Measurements from ENCODE around the gene DALRD3. TPM values are rescaled to one million over a fixed set of nuclear protein-coding genes. Genes with fewer than 3 reads are reported as not detected.
"Not testable (repeated sequence)": the region's sequence is repeated elsewhere in the genome, so short reads cannot be mapped to it uniquely, and the experiment has no call there.

DALRD3 gene
- total RNA-seq, 1 donor from 2014 or later, result 26.3 TPM

DNA sequence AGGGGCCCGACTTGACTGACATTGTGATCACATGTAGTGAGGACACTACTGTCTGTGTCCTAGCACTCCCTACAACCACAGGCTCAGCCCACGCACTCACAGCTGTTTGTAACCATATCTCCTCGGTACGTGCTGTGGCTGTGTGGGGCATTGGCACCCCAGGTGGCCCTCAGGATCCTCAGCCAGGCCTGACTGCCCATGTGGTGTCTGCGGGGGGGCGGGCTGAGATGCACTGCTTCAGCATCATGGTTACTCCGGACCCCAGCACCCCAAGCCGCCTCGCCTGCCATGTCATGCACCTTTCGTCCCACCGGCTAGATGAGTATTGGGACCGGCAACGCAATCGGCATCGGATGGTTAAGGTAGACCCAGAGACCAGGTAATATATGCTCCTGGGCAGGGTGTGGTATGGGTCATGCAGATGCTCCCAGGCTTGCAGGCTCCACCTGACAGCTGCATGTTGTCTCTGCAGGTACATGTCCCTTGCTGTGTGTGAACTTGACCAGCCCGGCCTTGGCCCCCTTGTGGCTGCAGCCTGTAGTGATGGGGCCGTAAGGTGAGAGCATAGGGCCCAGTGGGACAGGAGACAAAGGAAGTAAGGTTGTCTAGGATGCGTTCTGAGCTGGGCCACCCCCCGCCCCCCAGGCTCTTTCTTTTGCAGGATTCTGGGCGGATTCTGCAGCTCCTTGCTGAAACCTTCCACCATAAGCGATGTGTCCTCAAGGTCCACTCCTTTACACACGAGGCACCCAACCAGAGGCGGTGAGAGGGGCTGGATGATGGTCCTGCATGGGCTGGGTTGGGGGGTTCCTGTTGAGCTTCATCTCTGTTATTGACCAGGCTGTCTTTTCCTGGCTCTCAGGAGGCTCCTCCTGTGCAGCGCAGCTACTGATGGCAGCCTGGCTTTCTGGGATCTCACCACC is 4.4 kb downstream of the DALRD3 start:
- Mint-ChIP-seq H3K27ac (ENCODE audit: unreplicated experiment) (no peak overlapping the region), H3K9me3 (ENCODE audit: unreplicated experiment) (peaks cover 8% of the 10 kb centered on the region), H3K4me3 (ENCODE audit: unreplicated experiment) (no peak overlapping the region), H3K4me1 (ENCODE audit: low read depth, unreplicated experiment) (peaks cover 2% of the 10 kb centered on the region), H3K36me3 (ENCODE audit: unreplicated experiment) (no peaks in the 10 kb centered on the region), H3K27me3 (ENCODE audit: unreplicated experiment) (peaks cover 11% of the 10 kb centered on the region)
- peak; percentile 71 for DNase-seq
- TF ChIP-seq, protein P1, sequence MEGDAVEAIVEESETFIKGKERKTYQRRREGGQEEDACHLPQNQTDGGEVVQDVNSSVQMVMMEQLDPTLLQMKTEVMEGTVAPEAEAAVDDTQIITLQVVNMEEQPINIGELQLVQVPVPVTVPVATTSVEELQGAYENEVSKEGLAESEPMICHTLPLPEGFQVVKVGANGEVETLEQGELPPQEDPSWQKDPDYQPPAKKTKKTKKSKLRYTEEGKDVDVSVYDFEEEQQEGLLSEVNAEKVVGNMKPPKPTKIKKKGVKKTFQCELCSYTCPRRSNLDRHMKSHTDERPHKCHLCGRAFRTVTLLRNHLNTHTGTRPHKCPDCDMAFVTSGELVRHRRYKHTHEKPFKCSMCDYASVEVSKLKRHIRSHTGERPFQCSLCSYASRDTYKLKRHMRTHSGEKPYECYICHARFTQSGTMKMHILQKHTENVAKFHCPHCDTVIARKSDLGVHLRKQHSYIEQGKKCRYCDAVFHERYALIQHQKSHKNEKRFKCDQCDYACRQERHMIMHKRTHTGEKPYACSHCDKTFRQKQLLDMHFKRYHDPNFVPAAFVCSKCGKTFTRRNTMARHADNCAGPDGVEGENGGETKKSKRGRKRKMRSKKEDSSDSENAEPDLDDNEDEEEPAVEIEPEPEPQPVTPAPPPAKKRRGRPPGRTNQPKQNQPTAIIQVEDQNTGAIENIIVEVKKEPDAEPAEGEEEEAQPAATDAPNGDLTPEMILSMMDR (IDR thresholded peaks at IDR 0.05; ENCODE audit: partially characterized antibody, unreplicated experiment), result peak; percentile 81

DNA sequence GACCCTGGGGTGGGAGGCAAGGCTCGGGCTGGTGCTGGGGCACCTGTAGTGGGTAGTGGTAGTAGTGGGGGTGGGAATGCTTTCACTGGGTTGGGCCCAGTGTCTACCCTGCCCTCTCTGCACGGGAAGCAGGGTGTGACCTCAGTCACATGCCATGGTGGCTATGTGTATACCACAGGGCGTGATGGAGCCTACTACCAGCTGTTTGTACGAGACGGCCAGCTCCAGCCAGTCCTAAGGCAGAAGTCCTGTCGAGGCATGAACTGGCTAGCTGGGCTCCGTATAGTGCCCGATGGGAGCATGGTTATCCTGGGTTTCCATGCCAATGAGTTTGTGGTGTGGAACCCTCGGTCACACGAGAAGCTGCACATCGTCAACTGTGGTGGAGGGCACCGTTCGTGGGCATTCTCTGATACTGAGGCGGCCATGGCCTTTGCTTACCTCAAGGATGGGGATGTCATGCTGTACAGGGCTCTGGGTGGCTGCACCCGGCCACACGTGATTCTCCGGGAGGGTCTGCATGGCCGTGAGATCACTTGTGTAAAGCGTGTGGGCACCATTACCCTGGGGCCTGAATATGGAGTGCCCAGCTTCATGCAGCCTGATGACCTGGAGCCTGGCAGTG is 5.2 kb downstream of the DALRD3 start:
- no peak for DNase-seq
- Mint-ChIP-seq H3K4me3 (ENCODE audit: unreplicated experiment) (no peak overlapping the region), H3K27ac (ENCODE audit: unreplicated experiment) (no peak overlapping the region), H3K27me3 (ENCODE audit: unreplicated experiment) (peaks cover 9% of the 10 kb centered on the region), H3K4me1 (ENCODE audit: low read depth, unreplicated experiment) (peaks cover 3% of the 10 kb centered on the region), H3K9me3 (ENCODE audit: unreplicated experiment) (peaks cover 5% of the 10 kb centered on the region), H3K36me3 (ENCODE audit: unreplicated experiment) (no peaks in the 10 kb centered on the region)
- TF ChIP-seq, protein P1 (IDR thresholded peaks at IDR 0.05; ENCODE audit: partially characterized antibody, unreplicated experiment), result no peak

DNA sequence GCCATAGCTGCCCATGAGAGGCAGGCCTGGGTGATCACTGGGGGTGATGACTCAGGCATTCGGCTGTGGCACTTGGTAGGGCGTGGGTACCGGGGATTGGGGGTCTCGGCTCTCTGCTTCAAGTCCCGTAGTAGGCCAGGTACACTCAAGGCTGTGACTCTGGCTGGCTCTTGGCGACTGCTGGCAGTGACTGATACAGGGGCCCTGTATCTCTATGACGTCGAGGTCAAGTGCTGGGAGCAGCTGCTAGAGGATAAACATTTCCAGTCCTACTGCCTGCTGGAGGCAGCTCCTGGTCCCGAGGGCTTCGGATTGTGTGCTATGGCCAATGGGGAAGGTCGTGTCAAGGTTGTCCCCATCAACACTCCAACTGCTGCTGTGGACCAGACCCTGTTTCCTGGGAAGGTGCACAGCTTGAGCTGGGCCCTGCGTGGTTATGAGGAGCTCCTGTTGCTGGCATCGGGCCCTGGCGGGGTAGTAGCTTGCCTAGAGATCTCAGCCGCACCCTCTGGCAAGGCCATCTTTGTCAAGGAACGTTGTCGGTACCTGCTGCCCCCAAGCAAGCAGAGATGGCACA is 5.9 kb downstream of the DALRD3 start:
- Mint-ChIP-seq H3K4me3 (ENCODE audit: unreplicated experiment) (no peak overlapping the region), H3K4me1 (ENCODE audit: low read depth, unreplicated experiment) (peaks cover 7% of the 10 kb centered on the region)

DNA sequence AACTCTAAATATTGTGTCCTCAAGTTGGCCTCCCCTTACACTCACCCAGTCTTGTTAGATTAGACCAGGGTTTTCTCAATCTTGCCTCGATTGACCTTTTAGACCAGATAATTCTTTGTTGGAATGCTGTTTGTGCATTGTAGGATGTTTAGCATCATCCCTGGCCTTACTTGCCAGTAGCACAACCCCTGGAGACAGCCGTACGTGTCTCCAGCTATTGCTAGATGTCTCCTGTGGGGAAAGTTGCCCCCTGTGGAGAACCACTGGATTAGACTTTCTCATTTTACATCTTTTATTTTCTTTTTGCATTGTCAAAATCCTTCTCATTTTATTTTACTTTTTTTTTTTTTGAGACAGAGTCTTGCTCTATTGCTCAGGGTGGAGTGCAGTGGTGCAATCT is 9.0 kb downstream of the DALRD3 start:
- peak overlapping the region; percentile 31 for H3K4me3 Mint-ChIP-seq (ENCODE audit: unreplicated experiment)
- no peaks in the 10 kb centered on the region for H3K36me3 Mint-ChIP-seq (ENCODE audit: unreplicated experiment)
- H3K27me3 Mint-ChIP-seq (ENCODE audit: unreplicated experiment), result peaks cover 3% of the 10 kb centered on the region
- H3K4me1 Mint-ChIP-seq (ENCODE audit: low read depth, unreplicated experiment), result peaks cover 7% of the 10 kb centered on the region
- TF ChIP-seq, protein P1 (IDR thresholded peaks at IDR 0.05; ENCODE audit: partially characterized antibody, unreplicated experiment), result no peak
- H3K9me3 Mint-ChIP-seq (ENCODE audit: unreplicated experiment), result peaks cover 7% of the 10 kb centered on the region
- DNase-seq, result no peak
- H3K27ac Mint-ChIP-seq (ENCODE audit: unreplicated experiment), result peak overlapping the region; percentile 43

More for the DNA sequence above, 5.9 kb downstream of the DALRD3 start:
- DNase-seq, result no peak
- Mint-ChIP-seq H3K36me3 (ENCODE audit: unreplicated experiment) (no peaks in the 10 kb centered on the region), H3K27me3 (ENCODE audit: unreplicated experiment) (peaks cover 9% of the 10 kb centered on the region), H3K9me3 (ENCODE audit: unreplicated experiment) (peaks cover 6% of the 10 kb centered on the region), H3K27ac (ENCODE audit: unreplicated experiment) (no peak overlapping the region)
- TF ChIP-seq, protein P1 (IDR thresholded peaks at IDR 0.05; ENCODE audit: partially characterized antibody, unreplicated experiment), result no peak

DNA sequence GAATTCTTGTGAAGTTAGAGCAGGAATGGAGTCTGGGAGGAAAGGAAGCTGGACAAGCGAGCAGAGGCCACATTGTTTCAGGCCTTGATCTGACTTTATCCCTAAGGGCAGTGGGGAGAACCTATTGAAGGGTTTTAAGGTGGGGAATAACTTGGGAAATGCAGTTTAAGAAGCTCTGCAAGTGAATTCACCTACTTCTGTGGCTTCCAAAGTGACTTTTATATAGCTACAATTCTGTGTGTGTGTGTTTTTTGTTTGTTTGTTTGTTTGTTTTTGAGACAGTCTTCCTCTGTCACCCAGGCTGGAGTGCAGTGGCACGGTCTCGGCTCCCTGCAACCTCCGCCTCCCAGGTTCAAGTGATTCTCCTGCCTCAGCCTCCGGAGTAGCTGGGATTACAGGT is 9.8 kb downstream of the DALRD3 start:
- not testable (repeated sequence) for H3K27me3 Mint-ChIP-seq (ENCODE audit: unreplicated experiment); H3K9me3 Mint-ChIP-seq (ENCODE audit: unreplicated experiment); DNase-seq; H3K36me3 Mint-ChIP-seq (ENCODE audit: unreplicated experiment); H3K4me1 Mint-ChIP-seq (ENCODE audit: low read depth, unreplicated experiment)
- H3K27ac Mint-ChIP-seq (ENCODE audit: unreplicated experiment), result peak overlapping the region; percentile 79
- H3K4me3 Mint-ChIP-seq (ENCODE audit: unreplicated experiment), result peak overlapping the region; percentile 96
